ENCODE measurements around the gene MT1HL1.

MT1HL1 gene

GRCh38 chr1:236966636-236967035, 37.6 kb downstream of the MT1HL1 start:
- DNase-seq = no peak

GRCh38 chr1:236963920-236964319, 40.3 kb downstream of the MT1HL1 start:
- DNase-seq = no peak

GRCh38 chr1:236959112-236959511, 45.1 kb downstream of the MT1HL1 start:
- no peak for DNase-seq

GRCh38 chr1:236957235-236957634, 47.0 kb downstream of the MT1HL1 start:
- DNase-seq = no peak
